Embryonic facial prominence (tissue), 1 donor: ENCODE results near the gene TSPAN15.
"Not testable (repeated sequence)": the region's sequence is repeated elsewhere in the genome, so short reads cannot be mapped to it uniquely, and the experiment has no call there.

Source experiments
- DNase-seq: peaks from one replicate; pipeline ENCODE4 v3.0.0-alpha.2; 2016; ENCODE audit errors: extremely low spot score

The TSPAN15 gene

GRCh38 chr10:69486922-69487730 is 35.9 kb downstream of the TSPAN15 start:
- no peak for DNase-seq

- DNase-seq = not testable (repeated sequence)
Measured at GRCh38 chr10:69488149-69488844, 37.0 kb downstream of the TSPAN15 start.

- DNase-seq = not testable (repeated sequence)
Measured at GRCh38 chr10:69488856-69489255, 37.6 kb downstream of the TSPAN15 start.

GRCh38 chr10:69489506-69490090 is 38.3 kb downstream of the TSPAN15 start:
- DNase-seq = no peak

GRCh38 chr10:69490876-69491275 is 39.6 kb downstream of the TSPAN15 start:
- DNase-seq = no peak

GRCh38 chr10:69491611-69492010 is 40.3 kb downstream of the TSPAN15 start:
- no peak for DNase-seq

GRCh38 chr10:69492091-69492745 is 41.0 kb downstream of the TSPAN15 start:
- DNase-seq = no peak

- no peak for DNase-seq
Measured at GRCh38 chr10:69492746-69493462, 41.6 kb downstream of the TSPAN15 start.

GRCh38 chr10:69494626-69495558 is 43.6 kb downstream of the TSPAN15 start:
- DNase-seq = no peak

- no peak for DNase-seq
Measured at GRCh38 chr10:69495666-69496065, 44.4 kb downstream of the TSPAN15 start.

- no peak for DNase-seq
Measured at GRCh38 chr10:69496352-69497230, 45.3 kb downstream of the TSPAN15 start.

- DNase-seq = no peak
Measured at GRCh38 chr10:69497231-69497561, 45.9 kb downstream of the TSPAN15 start.

- DNase-seq = no peak
Measured at GRCh38 chr10:69497611-69498390, 46.5 kb downstream of the TSPAN15 start.

GRCh38 chr10:69498711-69499471 is 47.6 kb downstream of the TSPAN15 start:
- no peak for DNase-seq

- no peak for DNase-seq
Measured at GRCh38 chr10:69499726-69500689, 48.7 kb downstream of the TSPAN15 start.

- no peak for DNase-seq
Measured at GRCh38 chr10:69500864-69501468, 49.7 kb downstream of the TSPAN15 start.
